ENCODE results near the gene JDP2.
"Not testable (repeated sequence)": the region's sequence is repeated elsewhere in the genome, so short reads cannot be mapped to it uniquely, and the experiment has no call there.

JDP2 gene

DNA sequence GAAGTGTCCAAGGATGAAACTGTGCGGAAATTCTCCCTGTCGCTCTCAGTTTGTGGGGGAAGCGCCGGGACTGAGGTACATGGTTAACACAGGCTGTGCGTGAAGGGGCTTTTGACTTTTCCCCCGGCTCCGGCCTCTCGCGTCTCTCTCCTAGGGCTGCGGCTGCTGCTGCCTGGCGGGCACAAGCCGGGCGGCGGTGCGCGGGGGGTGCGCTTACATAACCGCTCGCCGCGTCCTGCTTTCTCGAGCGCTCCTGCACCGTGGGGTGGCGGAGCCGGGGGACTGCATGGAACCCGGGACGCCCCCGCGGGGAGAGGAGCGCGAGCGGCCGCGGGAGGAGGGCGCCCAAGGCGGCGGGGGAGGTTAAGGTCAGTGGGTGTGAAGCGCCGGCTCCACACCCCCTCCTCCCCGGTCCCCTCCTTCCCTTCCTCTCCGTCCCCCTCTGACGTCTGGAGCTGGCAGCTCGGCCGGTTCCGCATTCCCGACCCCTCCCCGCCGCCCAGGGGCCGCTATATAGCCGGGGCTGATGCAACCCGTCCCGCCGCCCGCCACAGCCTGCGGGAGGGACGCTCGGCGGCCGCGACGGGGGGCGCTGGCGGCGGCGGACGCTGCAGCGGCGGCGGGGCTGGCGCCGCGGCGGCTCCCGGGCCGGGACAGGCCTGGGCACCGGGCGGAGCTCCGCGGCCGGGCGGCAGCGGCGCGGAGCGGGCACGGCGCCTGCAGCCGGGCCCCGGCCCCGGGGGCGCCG, at the start of gene JDP2:
TSS of gene JDP2 (plus strand) at position 541 of the 748 bp plus-strand sequence. CDS start 9,899 bp downstream, outside the sequence.
- DNase-seq: peak; percentile 56

DNA sequence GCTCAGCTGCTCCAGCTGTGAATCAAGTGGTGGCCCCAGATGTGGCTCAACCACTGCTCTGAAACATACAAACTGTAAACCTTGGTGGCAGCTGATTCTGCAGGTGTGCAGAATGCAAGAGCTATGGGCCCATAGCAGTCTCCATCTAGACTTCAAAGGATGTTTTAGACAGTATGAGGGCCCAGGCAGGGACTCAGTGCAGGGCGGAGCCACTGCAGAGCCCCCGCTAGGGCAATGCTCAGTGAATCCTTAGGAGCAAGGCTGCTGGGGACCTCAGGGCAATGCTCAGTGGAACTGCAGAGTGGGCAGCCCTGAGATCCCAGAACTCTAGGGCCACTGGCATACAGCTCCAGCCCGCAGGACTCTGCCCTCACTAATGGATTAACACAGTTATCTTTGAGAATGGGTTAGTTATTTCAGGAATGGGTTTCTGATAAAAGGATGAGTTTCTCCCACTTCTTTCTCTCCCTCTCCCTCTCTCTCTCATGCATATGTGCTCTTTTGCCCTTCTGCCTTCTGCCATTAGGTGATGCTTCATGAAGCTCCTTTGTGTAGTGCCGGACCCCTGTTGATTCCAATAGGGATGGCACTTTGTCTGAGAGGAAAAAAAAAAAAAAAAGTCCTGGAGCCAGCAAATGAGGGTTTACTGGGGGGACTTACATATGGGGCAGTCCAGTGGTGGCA, 48.4 kb upstream of the JDP2 start:
- no peak for DNase-seq

DNA sequence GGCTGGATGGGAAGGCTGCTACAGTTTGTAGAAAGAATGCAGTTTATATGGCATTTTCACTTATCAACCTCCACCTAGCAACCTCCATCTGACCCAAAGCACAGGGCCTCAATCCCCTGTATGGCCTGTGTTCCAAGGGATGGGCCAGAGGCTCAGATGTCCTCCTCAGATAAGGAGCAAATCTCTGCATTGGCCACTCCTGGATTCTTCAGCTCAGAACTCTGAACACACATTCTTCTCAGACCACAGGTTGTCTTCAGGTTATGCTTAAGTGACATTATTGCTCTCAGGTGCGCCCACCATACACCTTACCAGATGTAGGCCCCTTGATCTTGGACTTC, 47.9 kb upstream of the JDP2 start:
- DNase-seq: no peak

DNA sequence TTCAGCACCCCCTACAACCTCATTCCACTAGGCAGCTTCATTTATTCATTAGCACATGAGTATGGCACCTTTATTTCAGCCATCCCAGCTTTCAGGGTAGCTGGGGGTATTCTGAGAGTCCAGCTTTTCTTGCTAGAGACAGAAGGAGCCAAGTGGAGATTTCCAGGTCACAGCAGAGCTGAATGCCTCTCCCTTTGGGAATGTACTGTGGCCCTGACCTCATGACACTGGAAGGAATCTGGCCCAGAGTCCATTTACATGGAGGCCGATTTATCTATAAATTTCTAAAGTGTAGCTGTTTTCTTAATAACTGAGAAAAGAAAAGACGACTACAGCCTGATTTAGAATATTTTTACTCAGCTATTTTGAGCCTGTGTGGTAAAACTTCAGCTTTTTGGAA, 47.2 kb upstream of the JDP2 start:
- DNase-seq: no peak

- no peak for DNase-seq
Measured at GRCh38 chr14:75381642-75382041, 46.2 kb upstream of the JDP2 start.

- not testable (repeated sequence) for DNase-seq
Measured at GRCh38 chr14:75383219-75383618, 44.6 kb upstream of the JDP2 start.

GRCh38 chr14:75383721-75384120, 44.1 kb upstream of the JDP2 start:
- DNase-seq: no peak

DNA sequence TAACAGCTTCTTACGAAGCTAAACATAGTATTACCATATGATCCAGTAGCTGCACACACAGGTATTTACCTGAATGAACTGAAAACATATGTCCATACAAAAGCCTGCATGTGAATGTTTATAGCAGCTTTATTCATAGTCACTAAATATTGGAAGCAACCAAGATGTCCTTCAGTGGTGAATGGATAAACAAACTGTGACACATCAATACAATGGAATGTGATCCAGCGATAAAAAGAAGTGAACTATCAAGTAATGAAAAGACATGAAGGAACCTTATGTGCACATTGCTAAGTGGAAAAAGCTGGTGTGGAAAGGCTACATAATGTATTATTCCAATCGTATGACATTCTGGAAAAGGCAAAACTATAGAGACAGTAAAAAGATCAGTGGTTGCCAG, 38.1 kb upstream of the JDP2 start:
- DNase-seq: no peak

DNA sequence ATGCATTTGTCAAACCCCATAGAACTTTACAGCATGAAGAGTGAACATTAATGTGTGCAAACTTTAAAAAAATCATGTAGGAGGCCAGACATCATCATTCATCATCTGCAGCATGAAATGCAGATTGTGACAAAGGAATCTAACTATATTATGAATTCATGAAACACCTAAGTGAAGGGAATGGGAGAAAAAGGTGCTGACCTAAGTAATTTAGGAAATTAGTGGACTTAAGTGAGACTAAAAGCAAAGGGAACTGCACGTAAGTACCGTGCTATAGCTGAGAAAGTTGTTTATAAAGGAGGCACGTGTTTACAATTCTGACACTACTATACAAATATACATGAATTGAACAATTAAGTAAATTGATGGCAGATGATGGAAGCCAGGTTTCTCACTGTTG, 37.6 kb upstream of the JDP2 start:
- no peak for DNase-seq

DNA sequence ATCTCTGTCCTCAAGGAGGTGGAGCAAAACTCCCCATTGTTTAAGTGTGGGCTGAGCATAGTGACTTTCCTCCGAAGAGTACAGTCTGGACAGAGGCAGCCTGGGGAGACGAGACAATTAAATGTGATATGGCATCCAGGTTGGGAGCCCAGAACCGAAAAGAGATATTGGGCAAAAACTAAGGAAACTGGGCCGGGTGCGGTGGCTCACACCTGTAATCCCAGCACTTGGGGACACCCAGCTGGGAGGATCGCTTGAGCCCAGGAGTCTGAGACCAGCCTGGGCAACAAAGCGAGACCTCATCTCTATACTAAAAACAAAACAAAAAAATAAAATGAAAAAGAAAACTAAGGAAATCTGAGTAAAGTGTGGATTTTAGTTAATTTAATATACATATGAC, 35.9 kb upstream of the JDP2 start:
- DNase-seq: no peak

GRCh38 chr14:75392686-75393641, 34.9 kb upstream of the JDP2 start:
- DNase-seq: no peak

- no peak for DNase-seq
Measured at GRCh38 chr14:75393794-75394193, 34.0 kb upstream of the JDP2 start.

DNA sequence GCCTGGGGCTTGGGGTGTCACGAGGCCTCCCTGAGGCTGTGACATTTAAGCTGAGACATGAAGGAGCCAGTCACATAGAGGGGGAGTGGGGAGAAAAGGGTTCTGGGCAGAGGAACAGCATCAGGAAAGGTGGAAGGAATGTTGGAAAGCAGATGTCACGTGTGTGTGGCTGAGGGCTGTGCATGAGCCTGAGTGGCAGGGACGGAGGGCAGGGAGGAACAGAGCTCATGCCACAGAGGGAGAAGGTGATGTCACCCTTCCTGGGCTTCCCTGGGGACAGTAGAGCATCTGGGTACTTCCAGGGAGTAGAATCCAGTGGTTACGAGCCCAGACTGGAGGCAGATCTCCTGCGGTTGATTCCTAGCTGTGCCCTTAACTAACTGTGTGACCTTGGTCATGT, 32.0 kb upstream of the JDP2 start:
- no peak for DNase-seq

- no peak for DNase-seq
Measured at GRCh38 chr14:75399321-75399720, 28.5 kb upstream of the JDP2 start.

GRCh38 chr14:75399843-75400775, 27.7 kb upstream of the JDP2 start:
- peak; percentile 98 for DNase-seq

- DNase-seq: no peak
Measured at GRCh38 chr14:75401361-75401760, 26.5 kb upstream of the JDP2 start.

- DNase-seq: no peak
Measured at GRCh38 chr14:75402867-75403413, 24.9 kb upstream of the JDP2 start.

DNA sequence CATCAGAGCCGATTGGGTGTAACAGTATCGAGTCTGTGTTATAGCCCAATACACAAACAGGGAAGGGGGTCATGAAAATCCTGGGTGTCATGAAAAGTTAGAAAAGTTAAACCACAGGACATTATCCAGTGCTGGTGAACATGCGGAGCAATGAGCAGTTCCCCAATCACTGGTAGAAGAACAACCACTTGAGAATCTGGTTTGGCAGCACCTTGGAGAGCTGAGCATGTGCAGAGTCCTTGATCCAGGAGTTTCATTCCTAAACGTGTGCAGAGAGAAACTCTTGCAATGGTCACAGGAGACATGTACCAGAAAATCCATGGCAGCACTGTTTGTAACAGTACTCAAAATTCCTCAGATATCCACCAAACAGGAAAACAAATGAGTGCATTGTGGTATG, 23.0 kb upstream of the JDP2 start:
- DNase-seq: no peak

- DNase-seq: no peak
Measured at GRCh38 chr14:75406102-75406501, 21.7 kb upstream of the JDP2 start.

- DNase-seq: no peak
Measured at GRCh38 chr14:75406856-75407255, 21.0 kb upstream of the JDP2 start.

- no peak for DNase-seq
Measured at GRCh38 chr14:75409316-75410205, 18.3 kb upstream of the JDP2 start.
